OCI-LY3 (cell line): ENCODE data around the gene NCKAP5.

Experiments used
- CTCF ChIP-seq: fragments of 200-600, 300-600 bp; sonication (generic); IDR thresholded peaks from 2 replicates; pipeline ENCODE4 v1.5.1; 2014; ENCODE audit warnings: antibody characterized with exemption, low read length, low read depth
- EZH2phosphoT487 ChIP-seq: fragments of 200-600 bp; shearing (Covaris generic); IDR thresholded peaks from 2 replicates; pipeline ENCODE4 v1.6.1; 2018; ENCODE audit warnings: antibody characterized with exemption, mixed run types, low read depth

- TF ChIP-seq CTCF, result no peak
- no peak for TF ChIP-seq EZH2phosphoT487
These were observed 770.7 kb downstream of the NCKAP5 start for GRCh38 chr2:132797556-132797955.
